WTC11 (cell line): Measurements from ENCODE around the gene CORO7.

Experiments used
- FOXJ3 ChIP-seq: sonication (generic); formaldehyde crosslinking; IDR thresholded peaks from 2 replicates; pipeline ENCODE4 v1.9.0; 2021; ENCODE audit warnings: missing genetic modification reagents, mild to moderate bottlenecking, borderline replicate concordance
- FOXP1 ChIP-seq: sonication (generic); formaldehyde crosslinking; IDR thresholded peaks from 2 replicates; pipeline ENCODE4 v1.8.0; 2022; ENCODE audit warnings: missing genetic modification reagents, mild to moderate bottlenecking, moderate library complexity, borderline replicate concordance
- JUN ChIP-seq: sonication (generic); formaldehyde crosslinking; IDR thresholded peaks from 2 replicates; pipeline ENCODE4 v1.8.0; 2023; ENCODE audit warnings: mild to moderate bottlenecking, missing genetic modification reagents
- KAT7 ChIP-seq: sonication (generic); formaldehyde crosslinking; IDR thresholded peaks from 2 replicates; pipeline ENCODE4 v1.8.1; 2023; ENCODE audit warnings: missing genetic modification reagents, mild to moderate bottlenecking, borderline replicate concordance
- ZNF423 ChIP-seq: fragments of 250-450 bp; sonication (Bioruptor Pico); IDR thresholded peaks from 2 replicates; pipeline ENCODE4 v2.1.2; 2022; ENCODE audit warnings: mild to moderate bottlenecking, moderate library complexity
- TF ChIP-seq, protein P1 (sequence below): fragments of 200-600 bp; IDR thresholded peaks from 2 replicates; pipeline ENCODE4 v1.8.0; 2022; ENCODE audit warnings: antibody characterized with exemption
- TF ChIP-seq, protein P2 (sequence below): sonication (generic); formaldehyde crosslinking; IDR thresholded peaks from 2 replicates; pipeline ENCODE4 v1.8.0; 2022; ENCODE audit warnings: mild to moderate bottlenecking, missing genetic modification reagents
- TF ChIP-seq, protein P3 (sequence below): sonication (generic); formaldehyde crosslinking; IDR thresholded peaks from 2 replicates; pipeline ENCODE4 v1.8.1; 2023; ENCODE audit warnings: mild to moderate bottlenecking, missing genetic modification reagents, borderline replicate concordance
- TF ChIP-seq, protein P4 (sequence below): sonication (generic); formaldehyde crosslinking; IDR thresholded peaks from 2 replicates; pipeline ENCODE4 v1.8.1; 2023; ENCODE audit warnings: mild to moderate bottlenecking, missing genetic modification reagents, moderate library complexity

DNA sequence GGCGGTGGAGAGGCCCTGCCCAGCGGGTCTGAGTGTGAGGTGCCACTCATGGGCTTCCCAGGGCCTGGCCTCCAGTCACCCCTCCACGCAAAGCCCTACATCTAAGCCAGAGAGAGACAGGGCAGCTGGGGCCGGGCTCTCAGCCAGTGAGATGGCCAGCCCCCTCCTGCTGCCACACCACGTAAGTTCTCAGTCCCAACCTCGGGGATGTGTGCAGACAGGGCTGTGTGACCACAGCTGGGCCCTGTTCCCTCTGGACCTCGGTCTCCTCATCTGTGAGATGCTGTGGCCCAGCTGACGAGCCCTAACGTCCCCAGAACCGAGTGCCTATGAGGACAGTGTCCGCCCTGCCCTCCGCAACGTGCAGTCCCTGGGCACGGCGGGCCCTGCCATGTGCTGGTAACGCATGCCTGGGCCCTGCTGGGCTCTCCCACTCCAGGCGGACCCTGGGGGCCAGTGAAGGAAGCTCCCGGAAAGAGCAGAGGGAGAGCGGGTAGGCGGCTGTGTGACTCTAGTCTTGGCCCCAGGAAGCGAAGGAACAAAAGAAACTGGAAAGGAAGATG, 33.5 kb downstream of the CORO7 start:
- TF ChIP-seq, protein P1, sequence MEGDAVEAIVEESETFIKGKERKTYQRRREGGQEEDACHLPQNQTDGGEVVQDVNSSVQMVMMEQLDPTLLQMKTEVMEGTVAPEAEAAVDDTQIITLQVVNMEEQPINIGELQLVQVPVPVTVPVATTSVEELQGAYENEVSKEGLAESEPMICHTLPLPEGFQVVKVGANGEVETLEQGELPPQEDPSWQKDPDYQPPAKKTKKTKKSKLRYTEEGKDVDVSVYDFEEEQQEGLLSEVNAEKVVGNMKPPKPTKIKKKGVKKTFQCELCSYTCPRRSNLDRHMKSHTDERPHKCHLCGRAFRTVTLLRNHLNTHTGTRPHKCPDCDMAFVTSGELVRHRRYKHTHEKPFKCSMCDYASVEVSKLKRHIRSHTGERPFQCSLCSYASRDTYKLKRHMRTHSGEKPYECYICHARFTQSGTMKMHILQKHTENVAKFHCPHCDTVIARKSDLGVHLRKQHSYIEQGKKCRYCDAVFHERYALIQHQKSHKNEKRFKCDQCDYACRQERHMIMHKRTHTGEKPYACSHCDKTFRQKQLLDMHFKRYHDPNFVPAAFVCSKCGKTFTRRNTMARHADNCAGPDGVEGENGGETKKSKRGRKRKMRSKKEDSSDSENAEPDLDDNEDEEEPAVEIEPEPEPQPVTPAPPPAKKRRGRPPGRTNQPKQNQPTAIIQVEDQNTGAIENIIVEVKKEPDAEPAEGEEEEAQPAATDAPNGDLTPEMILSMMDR = no peak
- TF ChIP-seq ZNF423 (CRISPR knock-in tag) (no peak), FOXJ3 (CRISPR knock-in tag) (no peak), KAT7 (CRISPR knock-in tag) (no peak), FOXP1 (CRISPR knock-in tag) (no peak), JUN (CRISPR knock-in tag) (no peak)
- TF ChIP-seq, protein P2, sequence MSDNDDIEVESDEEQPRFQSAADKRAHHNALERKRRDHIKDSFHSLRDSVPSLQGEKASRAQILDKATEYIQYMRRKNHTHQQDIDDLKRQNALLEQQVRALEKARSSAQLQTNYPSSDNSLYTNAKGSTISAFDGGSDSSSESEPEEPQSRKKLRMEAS (CRISPR knock-in tag) = no peak
- TF ChIP-seq, protein P3, sequence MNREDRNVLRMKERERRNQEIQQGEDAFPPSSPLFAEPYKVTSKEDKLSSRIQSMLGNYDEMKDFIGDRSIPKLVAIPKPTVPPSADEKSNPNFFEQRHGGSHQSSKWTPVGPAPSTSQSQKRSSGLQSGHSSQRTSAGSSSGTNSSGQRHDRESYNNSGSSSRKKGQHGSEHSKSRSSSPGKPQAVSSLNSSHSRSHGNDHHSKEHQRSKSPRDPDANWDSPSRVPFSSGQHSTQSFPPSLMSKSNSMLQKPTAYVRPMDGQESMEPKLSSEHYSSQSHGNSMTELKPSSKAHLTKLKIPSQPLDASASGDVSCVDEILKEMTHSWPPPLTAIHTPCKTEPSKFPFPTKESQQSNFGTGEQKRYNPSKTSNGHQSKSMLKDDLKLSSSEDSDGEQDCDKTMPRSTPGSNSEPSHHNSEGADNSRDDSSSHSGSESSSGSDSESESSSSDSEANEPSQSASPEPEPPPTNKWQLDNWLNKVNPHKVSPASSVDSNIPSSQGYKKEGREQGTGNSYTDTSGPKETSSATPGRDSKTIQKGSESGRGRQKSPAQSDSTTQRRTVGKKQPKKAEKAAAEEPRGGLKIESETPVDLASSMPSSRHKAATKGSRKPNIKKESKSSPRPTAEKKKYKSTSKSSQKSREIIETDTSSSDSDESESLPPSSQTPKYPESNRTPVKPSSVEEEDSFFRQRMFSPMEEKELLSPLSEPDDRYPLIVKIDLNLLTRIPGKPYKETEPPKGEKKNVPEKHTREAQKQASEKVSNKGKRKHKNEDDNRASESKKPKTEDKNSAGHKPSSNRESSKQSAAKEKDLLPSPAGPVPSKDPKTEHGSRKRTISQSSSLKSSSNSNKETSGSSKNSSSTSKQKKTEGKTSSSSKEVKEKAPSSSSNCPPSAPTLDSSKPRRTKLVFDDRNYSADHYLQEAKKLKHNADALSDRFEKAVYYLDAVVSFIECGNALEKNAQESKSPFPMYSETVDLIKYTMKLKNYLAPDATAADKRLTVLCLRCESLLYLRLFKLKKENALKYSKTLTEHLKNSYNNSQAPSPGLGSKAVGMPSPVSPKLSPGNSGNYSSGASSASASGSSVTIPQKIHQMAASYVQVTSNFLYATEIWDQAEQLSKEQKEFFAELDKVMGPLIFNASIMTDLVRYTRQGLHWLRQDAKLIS (CRISPR knock-in tag) = no peak
- TF ChIP-seq, protein P4, sequence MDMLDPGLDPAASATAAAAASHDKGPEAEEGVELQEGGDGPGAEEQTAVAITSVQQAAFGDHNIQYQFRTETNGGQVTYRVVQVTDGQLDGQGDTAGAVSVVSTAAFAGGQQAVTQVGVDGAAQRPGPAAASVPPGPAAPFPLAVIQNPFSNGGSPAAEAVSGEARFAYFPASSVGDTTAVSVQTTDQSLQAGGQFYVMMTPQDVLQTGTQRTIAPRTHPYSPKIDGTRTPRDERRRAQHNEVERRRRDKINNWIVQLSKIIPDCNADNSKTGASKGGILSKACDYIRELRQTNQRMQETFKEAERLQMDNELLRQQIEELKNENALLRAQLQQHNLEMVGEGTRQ (CRISPR knock-in tag) = no peak
